Activated T-cell treated with anti-CD3 and anti-CD28 coated beads, Interleukin-2, amount 50 U/mL, for 72 hours (primary cell): Measurements from ENCODE around the gene ADAM10. TPM values are rescaled to one million over a fixed set of nuclear protein-coding genes. Genes with fewer than 3 reads are reported as not detected.

ENCODE experiments used
- ATAC-seq, 2 donors: fragments of 150-1000 bp; cut with Tn5 transposase; replicated peaks in 1 of 2; 2 replicates each; pipeline ENCODE4 v1.10.0; 2021; ENCODE audit warnings: moderate library complexity in 2 of 2, mild to moderate bottlenecking in 1 of 2
- DNase-seq, 2 donors: peaks; one replicate each; pipeline ENCODE4 v3.0.0; 2021 to 2022; ENCODE audit warnings: mixed read lengths in 1 of 2
- H3K27ac Mint-ChIP-seq: one replicate; pipeline ENCODE4 v1.8.0; 2022; ENCODE audit warnings: mild to moderate bottlenecking, moderate library complexity, mixed read lengths
- H3K27me3 Mint-ChIP-seq: one replicate; pipeline ENCODE4 v1.8.0; 2022; ENCODE audit warnings: low read depth, mixed read lengths
- H3K36me3 Mint-ChIP-seq, 2 donors: one replicate each; pipeline ENCODE4 v1.8.0; 2022; ENCODE audit warnings: mixed read lengths in 2 of 2, mild to moderate bottlenecking in 1 of 2; ENCODE audit not compliant: insufficient read depth in 2 of 2
- H3K4me1 Mint-ChIP-seq: one replicate; pipeline ENCODE4 v1.8.0; 2022; ENCODE audit warnings: low read depth, mixed read lengths
- H3K4me3 Mint-ChIP-seq, 2 donors: one replicate each; pipeline ENCODE4 v1.8.0; 2022; ENCODE audit warnings: mild to moderate bottlenecking in 2 of 2, mixed read lengths in 2 of 2, moderate library complexity in 2 of 2
- H3K9me3 Mint-ChIP-seq, 2 donors: one replicate each; pipeline ENCODE4 v1.8.0; 2022; ENCODE audit warnings: mixed read lengths in 2 of 2
- total RNA-seq, 2 donors: library from RNA; stranded (reverse); gene quantifications; one replicate each; pipeline ENCODE4 v1.2.3, GENCODE V29; 2022

The ADAM10 gene
- total RNA-seq, 2 donors from 2014 or later: 96.5 to 108 TPM

GRCh38 chr15:58676766-58677165 lies 72.7 kb downstream of the ADAM10 start:
- Mint-ChIP-seq H3K27me3 (no peaks in the 10 kb centered on the region), H3K27ac (no peak overlapping the region), H3K4me3 (no peak overlapping the region), H3K9me3 (no peaks in the 10 kb centered on the region), H3K4me1 (no peaks in the 10 kb centered on the region), H3K36me3 (peaks cover 0 to 8% of the 10 kb centered on the region in 2 donors)
- ATAC-seq (no peak), DNase-seq (no peak)

- DNase-seq (no peak), ATAC-seq (no peak)
- Mint-ChIP-seq H3K4me1 (peaks cover 9% of the 10 kb centered on the region), H3K36me3 (peaks cover 0 to 2% of the 10 kb centered on the region in 2 donors), H3K9me3 (no peaks in the 10 kb centered on the region), H3K4me3 (no peak overlapping the region), H3K27me3 (no peaks in the 10 kb centered on the region), H3K27ac (peak overlapping the region; percentile 68)
These were observed 78.3 kb downstream of the ADAM10 start for GRCh38 chr15:58671186-58671585.

- Mint-ChIP-seq H3K36me3 (peaks cover 6 to 8% of the 10 kb centered on the region in 2 donors), H3K27ac (no peak overlapping the region), H3K4me3 (no peak overlapping the region), H3K27me3 (no peaks in the 10 kb centered on the region), H3K4me1 (peaks cover 9% of the 10 kb centered on the region), H3K9me3 (peaks cover 0 to 2% of the 10 kb centered on the region in 2 donors)
- DNase-seq (no peak), ATAC-seq (no peak)
These were observed 80.4 kb downstream of the ADAM10 start for GRCh38 chr15:58669108-58669507.

GRCh38 chr15:58666957-58667356 lies 82.5 kb downstream of the ADAM10 start:
- no peak overlapping the region for H3K4me3 Mint-ChIP-seq
- H3K27ac Mint-ChIP-seq: peak overlapping the region; percentile 74
- no peaks in the 10 kb centered on the region for H3K27me3 Mint-ChIP-seq
- H3K4me1 Mint-ChIP-seq: peaks cover 15% of the 10 kb centered on the region
- H3K9me3 Mint-ChIP-seq: peaks cover 0 to 2% of the 10 kb centered on the region in 2 donors
- ATAC-seq (no peak), DNase-seq (no peak)
- peaks cover 12 to 20% of the 10 kb centered on the region in 2 donors for H3K36me3 Mint-ChIP-seq

GRCh38 chr15:58665672-58666071 lies 83.8 kb downstream of the ADAM10 start:
- Mint-ChIP-seq H3K9me3 (peaks cover under 1 to 2% of the 10 kb centered on the region in 2 donors), H3K36me3 (peaks cover 15 to 33% of the 10 kb centered on the region in 2 donors), H3K4me1 (peaks cover 15% of the 10 kb centered on the region), H3K27ac (peak overlapping the region; percentile 26), H3K27me3 (no peaks in the 10 kb centered on the region), H3K4me3 (no peak overlapping the region)
- DNase-seq (no peak), ATAC-seq (no peak)

GRCh38 chr15:58650102-58650501 lies 99.4 kb downstream of the ADAM10 start:
- H3K4me3 Mint-ChIP-seq: no peak overlapping the region
- peaks cover under 1 to 18% of the 10 kb centered on the region in 2 donors for H3K36me3 Mint-ChIP-seq
- no peaks in the 10 kb centered on the region for H3K27me3 Mint-ChIP-seq
- H3K9me3 Mint-ChIP-seq: peaks cover 0 to 1% of the 10 kb centered on the region in 2 donors
- no peaks in the 10 kb centered on the region for H3K4me1 Mint-ChIP-seq
- no peak for DNase-seq
- no peak for ATAC-seq
- peak overlapping the region; percentile 84 for H3K27ac Mint-ChIP-seq

GRCh38 chr15:58649175-58649574 lies 100.3 kb downstream of the ADAM10 start:
- no peak overlapping the region for H3K27ac Mint-ChIP-seq
- DNase-seq (no peak), ATAC-seq (no peak)
- H3K4me1 Mint-ChIP-seq: no peaks in the 10 kb centered on the region
- no peaks in the 10 kb centered on the region for H3K27me3 Mint-ChIP-seq
- peaks cover 2 to 8% of the 10 kb centered on the region in 2 donors for H3K36me3 Mint-ChIP-seq
- peaks cover 0 to 1% of the 10 kb centered on the region in 2 donors for H3K9me3 Mint-ChIP-seq
- H3K4me3 Mint-ChIP-seq: no peak overlapping the region

- H3K27me3 Mint-ChIP-seq: no peaks in the 10 kb centered on the region
- no peak for ATAC-seq
- H3K36me3 Mint-ChIP-seq: peaks cover 2 to 8% of the 10 kb centered on the region in 2 donors
- peaks cover 11% of the 10 kb centered on the region for H3K4me1 Mint-ChIP-seq
- no peaks in the 10 kb centered on the region for H3K9me3 Mint-ChIP-seq
- no peak overlapping the region for H3K4me3 Mint-ChIP-seq
- H3K27ac Mint-ChIP-seq: no peak overlapping the region
- DNase-seq: no peak
These were observed 105.5 kb downstream of the ADAM10 start for GRCh38 chr15:58643996-58644395.

- no peaks in the 10 kb centered on the region for H3K9me3 Mint-ChIP-seq
- no peak overlapping the region for H3K4me3 Mint-ChIP-seq
- DNase-seq (no peak), ATAC-seq (no peak)
- no peaks in the 10 kb centered on the region for H3K27me3 Mint-ChIP-seq
- peaks cover 16% of the 10 kb centered on the region for H3K4me1 Mint-ChIP-seq
- peak overlapping the region; percentile 15 for H3K27ac Mint-ChIP-seq
- peaks cover 5 to 15% of the 10 kb centered on the region in 2 donors for H3K36me3 Mint-ChIP-seq
These were observed 107.8 kb downstream of the ADAM10 start for GRCh38 chr15:58641660-58642059.

GRCh38 chr15:58639992-58640391 lies 109.5 kb downstream of the ADAM10 start:
- Mint-ChIP-seq H3K9me3 (no peaks in the 10 kb centered on the region), H3K4me1 (peaks cover 16% of the 10 kb centered on the region), H3K4me3 (no peak overlapping the region), H3K27me3 (no peaks in the 10 kb centered on the region), H3K27ac (no peak overlapping the region), H3K36me3 (peaks cover 5 to 18% of the 10 kb centered on the region in 2 donors)
- DNase-seq (no peak), ATAC-seq (no peak)

- Mint-ChIP-seq H3K36me3 (peaks cover 3 to 18% of the 10 kb centered on the region in 2 donors), H3K4me1 (peaks cover 16% of the 10 kb centered on the region), H3K9me3 (no peaks in the 10 kb centered on the region), H3K27ac (peak overlapping the region; percentile 88), H3K4me3 (peak overlapping the region in 1 of 2 donors; percentile 27), H3K27me3 (no peaks in the 10 kb centered on the region)
- DNase-seq: no peak
- ATAC-seq: no peak
These were observed 110.3 kb downstream of the ADAM10 start for GRCh38 chr15:58639002-58639756.

GRCh38 chr15:58632789-58633188 lies 116.7 kb downstream of the ADAM10 start:
- ATAC-seq: no peak
- Mint-ChIP-seq H3K27me3 (no peaks in the 10 kb centered on the region), H3K4me3 (no peak overlapping the region), H3K27ac (no peak overlapping the region), H3K36me3 (peaks cover 2 to 22% of the 10 kb centered on the region in 2 donors), H3K9me3 (no peaks in the 10 kb centered on the region), H3K4me1 (peaks cover 37% of the 10 kb centered on the region)
- no peak for DNase-seq

GRCh38 chr15:58631319-58631718 lies 118.2 kb downstream of the ADAM10 start:
- no peaks in the 10 kb centered on the region for H3K9me3 Mint-ChIP-seq
- H3K27me3 Mint-ChIP-seq: no peaks in the 10 kb centered on the region
- DNase-seq (no peak), ATAC-seq (peak in 1 of 2 donors; percentile 39)
- peak overlapping the region; percentile 74 for H3K27ac Mint-ChIP-seq
- H3K4me1 Mint-ChIP-seq: peaks cover 46% of the 10 kb centered on the region
- no peak overlapping the region for H3K4me3 Mint-ChIP-seq
- peaks cover 6 to 25% of the 10 kb centered on the region in 2 donors for H3K36me3 Mint-ChIP-seq

- DNase-seq: no peak
These were observed 119.9 kb downstream of the ADAM10 start for GRCh38 chr15:58629625-58630024.

More at GRCh38 chr15:58629625-58630024, 119.9 kb downstream of the ADAM10 start:
- Mint-ChIP-seq H3K36me3 (peaks cover 6 to 32% of the 10 kb centered on the region in 2 donors), H3K9me3 (no peaks in the 10 kb centered on the region), H3K4me1 (peaks cover 46% of the 10 kb centered on the region), H3K27me3 (no peaks in the 10 kb centered on the region), H3K27ac (no peak overlapping the region), H3K4me3 (no peak overlapping the region)
- no peak for ATAC-seq
